Mesendoderm (in vitro differentiated cells): ENCODE measurements around the gene RPS26.

Experiments used
- DNase-seq: peaks from one replicate; pipeline ENCODE4 v3.0.0; 2013
- H2AK5ac ChIP-seq: 2 replicates; pipeline ENCODE4 v1.6.1; 2013; ENCODE audit warnings: low read length, inconsistent platforms
- H2BK120ac ChIP-seq: 2 replicates; pipeline ENCODE4 v1.6.1; 2013; ENCODE audit warnings: low read depth, mild to moderate bottlenecking, low read length, moderate library complexity, mixed read lengths
- H2BK15ac ChIP-seq: replicated peaks from 2 replicates; pipeline ENCODE4 v1.6.1; 2013; ENCODE audit warnings: low read depth, mild to moderate bottlenecking, moderate library complexity
- H2BK5ac ChIP-seq: 2 replicates; pipeline ENCODE4 v1.6.1; 2013; ENCODE audit warnings: low read length, inconsistent platforms
- H3K18ac ChIP-seq: 2 replicates; pipeline ENCODE4 v1.6.1; 2013; ENCODE audit warnings: mild to moderate bottlenecking, low read length, mixed read lengths
- H3K23ac ChIP-seq: one replicate; pipeline ENCODE4 v1.6.1; 2013; ENCODE audit warnings: low read length
- H3K27ac ChIP-seq: 2 replicates; pipeline ENCODE4 v1.5.1; 2013; ENCODE audit warnings: low read depth, mild to moderate bottlenecking, inconsistent platforms, low read length, moderate library complexity
- H3K27me3 ChIP-seq: 2 replicates; pipeline ENCODE4 v1.6.1; 2013; ENCODE audit warnings: low read length, control low read depth, mild to moderate bottlenecking, inconsistent platforms; ENCODE audit not compliant: insufficient read depth, poor library complexity
- H3K36me3 ChIP-seq: 2 replicates; pipeline ENCODE4 v1.6.1; 2013; ENCODE audit warnings: low read length, inconsistent platforms; ENCODE audit not compliant: control insufficient read depth, insufficient read depth
- H3K4ac ChIP-seq: one replicate; pipeline ENCODE4 v1.6.1; 2013; ENCODE audit warnings: low read depth, mild to moderate bottlenecking, low read length, moderate library complexity
- H3K4me1 ChIP-seq: 2 replicates; pipeline ENCODE4 v1.6.1; 2013; ENCODE audit warnings: low read depth, low read length, inconsistent platforms; ENCODE audit not compliant: control insufficient read depth
- H3K4me2 ChIP-seq: 2 replicates; pipeline ENCODE4 v1.6.1; 2013; ENCODE audit warnings: low read length
- H3K4me3 ChIP-seq: 2 replicates; pipeline ENCODE4 v1.5.1; 2013; ENCODE audit warnings: mild to moderate bottlenecking, low read length
- H3K56ac ChIP-seq: one replicate; pipeline ENCODE4 v1.6.1; 2013; ENCODE audit warnings: low read length
- H3K79me1 ChIP-seq: 2 replicates; pipeline ENCODE4 v1.6.1; 2013; ENCODE audit warnings: low read length, inconsistent platforms
- H3K79me2 ChIP-seq: 2 replicates; pipeline ENCODE4 v1.6.1; 2013; ENCODE audit warnings: mild to moderate bottlenecking, low read length; ENCODE audit not compliant: control insufficient read depth, insufficient read depth
- H3K9ac ChIP-seq: 2 replicates; pipeline ENCODE4 v1.6.1; 2013; ENCODE audit warnings: low read length, inconsistent platforms
- H4K5ac ChIP-seq: one replicate; pipeline ENCODE4 v1.6.1; 2013; ENCODE audit warnings: low read length
- H4K8ac ChIP-seq: one replicate; pipeline ENCODE4 v1.6.1; 2013; ENCODE audit warnings: low read depth, mild to moderate bottlenecking, control low read depth, low read length, moderate library complexity
- WGBS: extraction: QIAGEN DNeasy Blood & Tissue Kit; methylation state at CpG from one replicate; pipeline ENCODE4 v1.1.7; 2013; ENCODE audit warnings: low lambda C conversion rate, missing lambda C conversion rate; ENCODE audit not compliant: insufficient coverage; ENCODE audit errors: extremely low coverage; 5-methylcytosine and 5-hydroxymethylcytosine counted together

The RPS26 gene

DNA sequence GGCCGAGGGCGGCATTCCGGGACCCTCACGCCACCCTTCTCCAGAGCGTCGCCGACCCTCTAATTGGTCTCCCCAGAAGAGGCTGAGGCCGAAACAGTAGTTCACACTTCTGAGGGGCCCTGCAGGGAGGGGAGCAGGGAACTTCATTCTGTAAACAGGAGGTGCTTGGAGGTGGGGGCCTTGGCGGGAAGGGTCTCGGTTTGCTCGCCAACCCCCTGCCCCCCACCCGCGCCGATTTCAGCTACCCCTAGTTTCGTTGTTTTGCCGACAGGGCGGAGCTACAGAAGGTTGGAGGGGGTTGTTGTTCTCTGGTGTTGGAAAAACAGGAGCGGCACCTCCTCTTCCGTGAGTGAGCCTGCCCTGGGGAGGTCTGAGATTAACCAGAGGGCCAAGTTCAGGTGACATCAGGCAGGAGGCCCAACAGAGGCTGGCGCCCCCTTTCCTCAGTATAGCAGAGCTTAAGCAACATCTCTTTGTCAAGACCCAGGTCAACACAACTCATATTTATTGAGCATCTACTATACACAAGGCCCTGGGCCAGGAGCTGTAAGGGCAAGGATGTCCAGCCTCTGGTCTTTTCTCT, 38.9 kb downstream of the RPS26 start:
- Histone ChIP-seq H4K8ac (no peak overlapping the region), H3K36me3 (no peaks in the 10 kb centered on the region), H3K9ac (peak overlapping the region; percentile 75), H3K27ac (peak overlapping the region; percentile 81), H3K4me1 (peaks cover 6% of the 10 kb centered on the region), H3K79me1 (peaks cover 5% of the 10 kb centered on the region), H2BK5ac (no peak overlapping the region), H3K4me2 (peak overlapping the region; percentile 96), H3K56ac (peak overlapping the region; percentile 98), H3K4ac (peak overlapping the region; percentile 6), H2BK15ac (no peak overlapping the region), H3K79me2 (peaks cover 15% of the 10 kb centered on the region), H2AK5ac (peak overlapping the region; percentile 6), H2BK120ac (no peak overlapping the region), H3K23ac (no peak overlapping the region), H3K27me3 (no peaks in the 10 kb centered on the region), H3K4me3 (peak overlapping the region; percentile 70), H3K18ac (peak overlapping the region; percentile 5), H4K5ac (no peak overlapping the region)
- peak; percentile 84 for DNase-seq
- no CpG with 5 or more reads among the region's 20 CpGs for WGBS

DNA sequence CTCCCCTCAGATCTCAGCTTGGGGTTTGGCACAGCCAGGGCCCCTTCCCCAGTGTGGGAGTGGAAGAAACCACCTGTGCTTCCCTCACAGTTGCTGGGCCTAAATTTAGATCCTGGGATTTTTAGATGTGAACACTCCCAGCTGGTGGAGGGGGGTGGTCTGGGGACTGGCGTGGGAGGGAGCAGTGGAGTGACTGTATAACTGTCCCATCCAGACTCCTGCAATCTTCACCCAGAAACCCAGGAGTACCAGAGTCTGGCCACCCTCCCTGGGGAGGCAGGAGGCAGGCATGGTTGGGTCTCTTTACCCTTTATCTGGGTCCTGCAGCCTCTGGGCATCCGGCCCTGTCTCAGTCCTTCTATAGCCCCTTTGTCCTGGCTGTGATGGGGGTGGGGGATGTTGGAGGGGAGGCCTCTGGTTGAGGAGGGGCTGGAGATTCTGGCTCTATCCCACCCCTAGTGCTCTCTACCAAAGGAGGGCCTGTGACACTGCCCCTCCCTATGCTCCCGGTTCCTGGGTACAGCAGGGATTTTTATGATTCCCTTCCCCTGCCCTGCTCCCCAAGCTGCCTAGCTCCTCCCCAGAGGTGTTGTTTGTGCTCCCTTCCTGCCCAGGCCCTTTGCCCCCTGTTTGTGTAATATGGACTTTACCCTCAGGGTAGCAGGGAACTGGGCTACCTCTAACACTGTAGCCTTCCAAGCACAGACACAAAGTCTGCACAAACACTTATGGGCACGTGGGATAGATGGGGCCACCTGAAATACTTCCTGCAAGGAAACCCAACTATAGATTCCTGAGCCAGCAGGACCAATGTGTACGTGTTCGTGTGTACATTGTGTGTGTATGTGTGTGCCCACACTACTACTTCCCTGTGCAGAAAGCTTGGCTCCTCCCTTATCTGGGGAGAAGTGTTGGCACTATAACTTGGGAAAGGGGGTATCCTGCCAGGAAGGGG, 40.0 kb downstream of the RPS26 start:
- H3K36me3 ChIP-seq: no peaks in the 10 kb centered on the region
- no peak overlapping the region for H4K5ac ChIP-seq
- no peak overlapping the region for H2BK120ac ChIP-seq
- DNase-seq: peak; percentile 38
- peaks cover 6% of the 10 kb centered on the region for H3K4me1 ChIP-seq
- H3K4ac ChIP-seq: no peak overlapping the region
- peak overlapping the region; percentile 6 for H2AK5ac ChIP-seq
- peaks cover 5% of the 10 kb centered on the region for H3K79me1 ChIP-seq
- no peaks in the 10 kb centered on the region for H3K27me3 ChIP-seq
- no peak overlapping the region for H3K23ac ChIP-seq
- no peak overlapping the region for H3K4me3 ChIP-seq
- no CpG with 5 or more reads among the region's 6 CpGs for WGBS
- H3K27ac ChIP-seq: no peak overlapping the region
- H3K9ac ChIP-seq: peak overlapping the region; percentile 75
- H3K79me2 ChIP-seq: peaks cover 15% of the 10 kb centered on the region
- H2BK5ac ChIP-seq: no peak overlapping the region
- peak overlapping the region; percentile 30 for H3K4me2 ChIP-seq
- H2BK15ac ChIP-seq: no peak overlapping the region
- no peak overlapping the region for H3K18ac ChIP-seq
- no peak overlapping the region for H4K8ac ChIP-seq
- peak overlapping the region; percentile 11 for H3K56ac ChIP-seq

DNA sequence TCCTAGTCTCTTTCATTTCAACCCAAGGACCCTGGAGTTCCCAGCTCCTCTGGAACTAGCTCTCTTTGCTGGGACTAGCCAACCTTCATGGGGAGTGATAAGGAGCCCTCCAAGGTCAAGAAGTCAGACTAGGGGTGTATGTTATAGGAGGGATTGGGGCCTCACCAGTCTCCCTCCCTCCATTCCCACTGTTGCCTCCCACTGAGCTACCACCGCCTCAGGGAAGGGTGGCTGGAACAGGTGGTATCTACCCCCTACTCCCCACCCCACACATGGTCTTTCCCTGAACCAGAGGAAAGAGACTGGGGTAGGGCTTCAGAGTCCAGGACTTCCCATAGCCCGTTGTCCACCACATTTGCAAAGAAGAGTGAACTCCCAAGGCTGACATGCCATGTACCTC, 40.7 kb downstream of the RPS26 start:
- Histone ChIP-seq H3K27ac (no peak overlapping the region), H3K27me3 (no peaks in the 10 kb centered on the region), H3K4me1 (peaks cover 6% of the 10 kb centered on the region)

DNA sequence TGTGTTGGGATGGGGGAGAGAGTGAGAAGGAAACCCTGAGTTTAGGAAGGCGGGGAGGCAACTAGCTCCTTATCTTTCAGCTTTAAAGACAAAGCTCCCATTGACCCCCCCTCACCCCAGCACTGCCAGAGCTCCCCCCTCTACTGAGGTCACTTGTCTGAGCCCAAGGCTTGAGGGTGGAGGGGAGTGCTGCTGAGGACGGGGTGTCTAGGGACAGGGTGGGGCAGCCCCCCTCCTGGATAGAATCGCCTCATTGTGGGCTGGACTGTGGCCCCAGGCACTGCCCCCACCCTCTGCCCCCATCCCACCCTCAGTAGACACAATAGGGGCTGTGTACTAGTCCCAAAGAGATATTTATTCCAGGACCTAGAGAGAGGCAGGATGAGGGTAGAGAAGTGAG, 41.2 kb downstream of the RPS26 start:
- H3K56ac ChIP-seq: peak overlapping the region; percentile 2
- H4K8ac ChIP-seq: no peak overlapping the region
- no peak overlapping the region for H2BK15ac ChIP-seq
- no peaks in the 10 kb centered on the region for H3K27me3 ChIP-seq
- H3K27ac ChIP-seq: no peak overlapping the region
- H3K4ac ChIP-seq: no peak overlapping the region
- DNase-seq: no peak
- H3K36me3 ChIP-seq: no peaks in the 10 kb centered on the region
- H4K5ac ChIP-seq: no peak overlapping the region
- H3K4me3 ChIP-seq: no peak overlapping the region
- no peak overlapping the region for H3K4me2 ChIP-seq
- H3K79me2 ChIP-seq: peaks cover 15% of the 10 kb centered on the region
- no peak overlapping the region for H2BK5ac ChIP-seq
- peaks cover 5% of the 10 kb centered on the region for H3K79me1 ChIP-seq
- H3K9ac ChIP-seq: no peak overlapping the region
- no CpG with 5 or more reads among the region's 3 CpGs for WGBS
- no peak overlapping the region for H3K18ac ChIP-seq
- peaks cover 6% of the 10 kb centered on the region for H3K4me1 ChIP-seq
- H3K23ac ChIP-seq: no peak overlapping the region
- no peak overlapping the region for H2BK120ac ChIP-seq
- no peak overlapping the region for H2AK5ac ChIP-seq

More for the DNA sequence above, 40.7 kb downstream of the RPS26 start:
- Histone ChIP-seq H2AK5ac (no peak overlapping the region), H3K9ac (no peak overlapping the region), H4K5ac (no peak overlapping the region), H3K18ac (no peak overlapping the region), H3K4ac (no peak overlapping the region), H2BK5ac (no peak overlapping the region), H3K56ac (no peak overlapping the region), H3K4me2 (no peak overlapping the region), H3K4me3 (no peak overlapping the region), H3K79me2 (peaks cover 15% of the 10 kb centered on the region), H3K23ac (peak overlapping the region; percentile 2), H2BK15ac (no peak overlapping the region), H3K36me3 (no peaks in the 10 kb centered on the region), H3K79me1 (peaks cover 5% of the 10 kb centered on the region), H2BK120ac (no peak overlapping the region), H4K8ac (no peak overlapping the region)
- no peak for DNase-seq
- WGBS: no CpG with 5 or more reads among the region's 2 CpGs

DNA sequence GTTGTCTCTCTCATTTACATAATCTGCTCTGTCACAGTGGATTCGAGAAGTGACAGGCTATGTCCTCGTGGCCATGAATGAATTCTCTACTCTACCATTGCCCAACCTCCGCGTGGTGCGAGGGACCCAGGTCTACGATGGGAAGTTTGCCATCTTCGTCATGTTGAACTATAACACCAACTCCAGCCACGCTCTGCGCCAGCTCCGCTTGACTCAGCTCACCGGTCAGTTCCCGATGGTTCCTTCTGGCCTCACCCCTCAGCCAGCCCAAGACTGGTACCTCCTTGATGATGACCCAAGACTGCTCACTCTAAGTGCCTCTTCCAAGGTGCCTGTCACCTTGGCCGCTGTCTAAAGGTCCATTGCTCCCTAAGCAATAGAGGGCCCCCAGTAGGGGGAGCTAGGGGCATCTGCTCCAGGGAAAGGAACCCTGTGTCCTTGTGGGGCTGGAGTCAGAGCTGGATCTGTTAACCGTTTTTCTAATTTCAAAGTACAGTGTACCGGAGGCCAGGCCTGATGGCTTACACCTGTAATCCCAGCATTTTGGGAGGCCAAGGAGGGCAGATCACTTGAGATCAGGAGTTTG, 43.3 kb downstream of the RPS26 start:
- no peak overlapping the region for H3K9ac ChIP-seq
- peak; percentile 71 for DNase-seq
- H3K18ac ChIP-seq: no peak overlapping the region

More for the DNA sequence above, 43.3 kb downstream of the RPS26 start:
- H3K4ac ChIP-seq: no peak overlapping the region
- peaks cover 6% of the 10 kb centered on the region for H3K4me1 ChIP-seq
- H2BK15ac ChIP-seq: no peak overlapping the region
- no peak overlapping the region for H3K27ac ChIP-seq
- no peak overlapping the region for H3K4me3 ChIP-seq
- H3K56ac ChIP-seq: no peak overlapping the region
- no peak overlapping the region for H2AK5ac ChIP-seq
- no peak overlapping the region for H3K23ac ChIP-seq
- no peaks in the 10 kb centered on the region for H3K27me3 ChIP-seq
- no CpG with 5 or more reads among the region's 15 CpGs for WGBS
- H2BK120ac ChIP-seq: no peak overlapping the region
- H3K36me3 ChIP-seq: no peaks in the 10 kb centered on the region
- no peak overlapping the region for H4K5ac ChIP-seq
- H3K79me1 ChIP-seq: peaks cover 5% of the 10 kb centered on the region
- H2BK5ac ChIP-seq: no peak overlapping the region
- H3K79me2 ChIP-seq: peaks cover 15% of the 10 kb centered on the region
- H4K8ac ChIP-seq: no peak overlapping the region
- no peak overlapping the region for H3K4me2 ChIP-seq
